Measurements from ENCODE around the gene IL13RA1. TPM values are rescaled to one million over a fixed set of nuclear protein-coding genes. Genes with fewer than 3 reads are reported as not detected.

IL13RA1 gene
- total RNA-seq, 4 donors from 2014 or later: 53.1 to 101 (median 85.2) TPM

DNA sequence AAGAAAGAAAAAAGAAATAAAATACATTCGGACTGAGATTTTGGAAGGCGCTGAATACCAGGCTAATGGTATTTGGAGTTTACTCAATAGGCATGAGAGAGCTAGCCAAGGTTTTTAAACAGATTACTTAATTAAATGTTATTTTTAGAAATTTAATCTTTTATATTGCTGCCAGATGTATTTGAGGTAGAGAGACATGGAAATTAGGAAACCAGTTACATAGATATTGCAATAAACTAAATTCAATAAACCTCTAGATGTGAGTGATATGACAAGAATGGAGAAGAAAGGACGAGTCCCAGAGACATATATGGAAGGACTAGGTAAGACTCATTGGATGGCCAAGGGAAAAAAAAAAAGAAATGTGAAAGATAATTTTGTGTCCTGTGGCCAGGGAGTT, 38.5 kb upstream of the IL13RA1 start:
- WGBS: 72% methylated on average over 3 of the region's 3 CpGs
- intact Hi-C loops (cut with DNase I): no loop called here
- H3K36me3 ChIP-seq: no peaks in the 10 kb centered on the region
- no peaks in the 10 kb centered on the region for H3K9me3 ChIP-seq
- TF ChIP-seq, protein P1, sequence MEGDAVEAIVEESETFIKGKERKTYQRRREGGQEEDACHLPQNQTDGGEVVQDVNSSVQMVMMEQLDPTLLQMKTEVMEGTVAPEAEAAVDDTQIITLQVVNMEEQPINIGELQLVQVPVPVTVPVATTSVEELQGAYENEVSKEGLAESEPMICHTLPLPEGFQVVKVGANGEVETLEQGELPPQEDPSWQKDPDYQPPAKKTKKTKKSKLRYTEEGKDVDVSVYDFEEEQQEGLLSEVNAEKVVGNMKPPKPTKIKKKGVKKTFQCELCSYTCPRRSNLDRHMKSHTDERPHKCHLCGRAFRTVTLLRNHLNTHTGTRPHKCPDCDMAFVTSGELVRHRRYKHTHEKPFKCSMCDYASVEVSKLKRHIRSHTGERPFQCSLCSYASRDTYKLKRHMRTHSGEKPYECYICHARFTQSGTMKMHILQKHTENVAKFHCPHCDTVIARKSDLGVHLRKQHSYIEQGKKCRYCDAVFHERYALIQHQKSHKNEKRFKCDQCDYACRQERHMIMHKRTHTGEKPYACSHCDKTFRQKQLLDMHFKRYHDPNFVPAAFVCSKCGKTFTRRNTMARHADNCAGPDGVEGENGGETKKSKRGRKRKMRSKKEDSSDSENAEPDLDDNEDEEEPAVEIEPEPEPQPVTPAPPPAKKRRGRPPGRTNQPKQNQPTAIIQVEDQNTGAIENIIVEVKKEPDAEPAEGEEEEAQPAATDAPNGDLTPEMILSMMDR (IDR thresholded peaks at IDR 0.05): no peak
- TF ChIP-seq POLR2A (IDR thresholded peaks at IDR 0.05; ENCODE audit: low read depth): no peak
- TF ChIP-seq POLR2AphosphoS5 (IDR thresholded peaks at IDR 0.05): no peak
- TF ChIP-seq EP300 (IDR thresholded peaks at IDR 0.05): no peak
- H3K27me3 ChIP-seq: peaks cover 0 to 3% (median 0%) of the 10 kb centered on the region in 4 donors
- peaks cover 0 to 4% (median 0%) of the 10 kb centered on the region in 4 donors for H3K4me1 ChIP-seq
- no peak for DNase-seq (ENCODE audit: extremely low spot score)
- H3K4me3 ChIP-seq: no peak overlapping the region
- H3K27ac ChIP-seq (replicated peaks in 1 of 4): no peak overlapping the region

DNA sequence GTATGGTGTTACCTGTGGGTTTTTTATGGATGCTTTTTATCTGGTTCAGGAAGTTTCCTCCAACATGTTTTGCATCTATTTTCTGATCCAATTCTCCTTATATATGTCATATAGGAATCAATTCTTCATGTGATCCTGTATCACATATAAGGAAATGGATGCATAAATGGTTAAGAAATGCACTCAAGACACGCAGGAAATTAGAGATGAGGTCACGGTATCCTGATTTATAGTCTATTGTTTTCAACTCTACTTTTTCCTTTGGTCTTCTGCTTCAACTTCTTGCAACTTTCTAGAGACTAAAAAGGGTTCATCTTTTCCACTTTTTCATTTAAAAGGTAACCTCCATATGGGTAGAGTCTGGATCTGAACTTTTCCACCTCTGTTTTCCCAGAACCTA, 33.6 kb upstream of the IL13RA1 start:
- Histone ChIP-seq H3K27me3 (no peaks in the 10 kb centered on the region), H3K27ac (replicated peaks in 1 of 4) (no peak overlapping the region), H3K4me3 (no peak overlapping the region), H3K9me3 (no peaks in the 10 kb centered on the region), H3K36me3 (no peaks in the 10 kb centered on the region), H3K4me1 (no peaks in the 10 kb centered on the region)
- TF ChIP-seq POLR2A (IDR thresholded peaks at IDR 0.05; ENCODE audit: low read depth) (no peak), EP300 (IDR thresholded peaks at IDR 0.05) (no peak), POLR2AphosphoS5 (IDR thresholded peaks at IDR 0.05) (no peak)
- TF ChIP-seq, protein P1 (IDR thresholded peaks at IDR 0.05): no peak
- no peak for DNase-seq (ENCODE audit: extremely low spot score)
- intact Hi-C loops (cut with DNase I): no loop called here
- 40% methylated on average over 2 of the region's 2 CpGs for WGBS

DNA sequence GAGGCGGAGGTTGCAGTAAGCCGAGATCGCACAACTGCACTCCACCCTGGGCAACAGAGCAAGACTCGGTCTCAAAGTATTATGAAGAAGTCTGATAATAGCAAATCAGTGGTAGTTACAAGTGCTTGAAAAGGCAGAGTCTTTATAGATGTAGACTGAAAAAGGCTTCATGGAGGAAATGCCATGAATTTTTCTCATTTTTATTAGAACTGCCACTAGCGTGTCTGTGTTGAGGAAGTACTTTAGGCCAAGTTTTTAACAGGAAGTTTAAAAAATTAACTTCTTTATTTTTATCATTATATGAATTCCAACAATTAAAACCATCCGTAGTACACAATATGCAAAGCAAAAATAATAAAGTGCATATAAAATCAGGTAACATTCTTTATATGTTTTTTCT, 32.8 kb upstream of the IL13RA1 start:
- H3K27me3 ChIP-seq: no peaks in the 10 kb centered on the region
- no peak for DNase-seq (ENCODE audit: extremely low spot score)
- no peak overlapping the region for H3K27ac ChIP-seq (replicated peaks in 1 of 4)
- H3K4me1 ChIP-seq: no peaks in the 10 kb centered on the region
- intact Hi-C loops (cut with DNase I): no loop called here
- H3K4me3 ChIP-seq: no peak overlapping the region
- 74% methylated on average over 6 of the region's 6 CpGs for WGBS
- no peak for TF ChIP-seq EP300 (IDR thresholded peaks at IDR 0.05)
- TF ChIP-seq POLR2A (IDR thresholded peaks at IDR 0.05; ENCODE audit: low read depth): no peak
- TF ChIP-seq POLR2AphosphoS5 (IDR thresholded peaks at IDR 0.05): no peak
- TF ChIP-seq, protein P1 (IDR thresholded peaks at IDR 0.05): no peak
- no peaks in the 10 kb centered on the region for H3K9me3 ChIP-seq
- H3K36me3 ChIP-seq: no peaks in the 10 kb centered on the region

DNA sequence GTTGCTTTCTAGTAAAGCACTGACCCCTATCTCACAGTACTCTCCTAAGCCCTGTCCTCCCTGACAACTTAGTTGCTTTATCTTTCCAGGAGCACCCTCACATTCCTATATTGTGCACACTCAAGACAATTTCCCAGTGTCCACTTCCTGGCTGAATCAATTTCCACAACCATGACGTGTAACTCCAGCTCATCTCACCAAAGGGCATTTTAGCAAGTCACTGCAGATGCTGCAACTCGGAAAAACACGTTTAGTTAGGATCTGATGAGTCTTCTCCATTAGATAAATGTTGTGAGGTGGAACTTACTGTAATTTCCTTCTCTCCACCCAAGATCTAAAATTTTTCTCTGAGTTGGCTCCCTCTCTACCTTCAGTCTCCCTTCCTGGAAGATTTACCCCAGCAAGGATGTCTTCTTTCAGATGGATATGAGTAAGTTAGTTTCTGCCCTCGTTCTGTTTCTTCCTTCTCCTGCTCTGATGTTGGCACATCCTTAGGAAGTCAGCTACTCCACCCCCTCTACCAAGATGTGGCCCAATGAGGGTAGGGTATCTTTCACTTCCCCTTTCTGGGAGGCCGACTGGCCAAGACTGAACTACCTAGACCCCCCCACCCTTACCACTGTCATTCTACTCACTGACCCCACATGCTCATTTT, 28.8 kb upstream of the IL13RA1 start:
- no peak for DNase-seq (ENCODE audit: extremely low spot score)
- TF ChIP-seq POLR2AphosphoS5 (IDR thresholded peaks at IDR 0.05) (no peak), POLR2A (IDR thresholded peaks at IDR 0.05; ENCODE audit: low read depth) (no peak), EP300 (IDR thresholded peaks at IDR 0.05) (no peak)
- TF ChIP-seq, protein P1 (IDR thresholded peaks at IDR 0.05): no peak
- no peak overlapping the region for H3K27ac ChIP-seq (replicated peaks in 1 of 4)
- WGBS: 56% methylated on average over 5 of the region's 5 CpGs
- no peak overlapping the region for H3K4me3 ChIP-seq
- intact Hi-C loops (cut with DNase I): no loop called here
- H3K36me3 ChIP-seq: no peaks in the 10 kb centered on the region
- no peaks in the 10 kb centered on the region for H3K27me3 ChIP-seq
- H3K9me3 ChIP-seq: no peaks in the 10 kb centered on the region
- no peaks in the 10 kb centered on the region for H3K4me1 ChIP-seq

DNA sequence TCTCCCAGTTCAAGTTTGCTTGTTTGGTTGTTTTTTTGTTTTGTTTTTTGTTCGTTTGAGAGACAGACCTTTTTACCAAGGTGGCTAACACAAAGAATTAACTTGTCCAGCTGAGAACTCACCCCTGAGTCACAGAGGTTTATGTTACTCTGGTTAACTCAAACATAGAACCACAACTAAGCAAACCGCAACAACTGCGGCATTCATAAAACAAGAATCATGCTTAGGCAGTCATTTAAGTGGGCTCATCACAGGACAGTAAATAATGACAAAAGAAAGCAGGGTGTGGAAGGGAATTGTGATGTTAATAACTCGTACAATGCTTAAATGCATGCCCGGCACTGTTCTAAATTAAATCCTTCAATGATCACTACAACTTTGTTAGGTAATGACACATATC, 24.7 kb upstream of the IL13RA1 start:
- DNase-seq (ENCODE audit: extremely low spot score): no peak
- Histone ChIP-seq H3K36me3 (no peaks in the 10 kb centered on the region), H3K9me3 (no peaks in the 10 kb centered on the region), H3K4me3 (no peak overlapping the region), H3K27ac (replicated peaks in 1 of 4) (no peak overlapping the region), H3K4me1 (peaks cover 0 to 7% (median 3%) of the 10 kb centered on the region in 4 donors), H3K27me3 (no peaks in the 10 kb centered on the region)
- TF ChIP-seq POLR2A (IDR thresholded peaks at IDR 0.05; ENCODE audit: low read depth): no peak
- intact Hi-C loops (cut with DNase I): no loop called here
- WGBS: 85% methylated on average over 5 of the region's 5 CpGs
